Thyroid gland (tissue), 4 donors: ENCODE results near the gene FBXO17.

Experiments
- POLR2A ChIP-seq, 2 donors: fragments of 450-650 bp; IDR thresholded peaks; one replicate each; pipeline ENCODE4 v1.6.1; 2017; ENCODE audit warnings: antibody characterized with exemption in 2 of 2, mild to moderate bottlenecking in 2 of 2, moderate library complexity in 1 of 2
- TF ChIP-seq, protein P1 (sequence below), 6 experiments: fragments of 200-600 bp in 3 of 6; fragments of 450-650 bp in 3 of 6; sonication (generic) in 3 of 6; IDR thresholded peaks; one replicate each; pipeline ENCODE4 v1.5.1; 2016 to 2019; ENCODE audit warnings: antibody characterized with exemption in 6 of 6, mild to moderate bottlenecking in 2 of 6, inconsistent platforms in 1 of 6, moderate library complexity in 1 of 6

DNA sequence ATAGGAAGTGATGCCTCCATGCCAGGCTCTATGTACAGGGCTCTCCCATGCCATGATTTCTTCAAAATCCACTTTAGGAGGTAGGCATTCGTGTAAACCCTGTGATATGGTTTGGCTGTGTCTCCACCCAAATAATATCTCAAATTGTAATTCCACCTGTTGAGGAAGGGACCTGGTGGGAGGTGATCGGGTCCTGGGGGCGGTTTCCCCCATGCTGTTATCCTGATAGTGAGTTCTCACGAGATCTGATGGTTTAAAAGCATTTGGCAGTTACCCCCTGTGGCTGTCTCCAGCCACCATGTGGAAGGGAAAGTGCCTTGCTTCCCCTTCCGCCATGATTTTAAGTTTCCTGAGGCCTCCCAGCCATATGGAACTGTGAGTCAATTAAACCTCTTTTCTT lies 53.1 kb downstream of the FBXO17 start:
- TF ChIP-seq, protein P1, sequence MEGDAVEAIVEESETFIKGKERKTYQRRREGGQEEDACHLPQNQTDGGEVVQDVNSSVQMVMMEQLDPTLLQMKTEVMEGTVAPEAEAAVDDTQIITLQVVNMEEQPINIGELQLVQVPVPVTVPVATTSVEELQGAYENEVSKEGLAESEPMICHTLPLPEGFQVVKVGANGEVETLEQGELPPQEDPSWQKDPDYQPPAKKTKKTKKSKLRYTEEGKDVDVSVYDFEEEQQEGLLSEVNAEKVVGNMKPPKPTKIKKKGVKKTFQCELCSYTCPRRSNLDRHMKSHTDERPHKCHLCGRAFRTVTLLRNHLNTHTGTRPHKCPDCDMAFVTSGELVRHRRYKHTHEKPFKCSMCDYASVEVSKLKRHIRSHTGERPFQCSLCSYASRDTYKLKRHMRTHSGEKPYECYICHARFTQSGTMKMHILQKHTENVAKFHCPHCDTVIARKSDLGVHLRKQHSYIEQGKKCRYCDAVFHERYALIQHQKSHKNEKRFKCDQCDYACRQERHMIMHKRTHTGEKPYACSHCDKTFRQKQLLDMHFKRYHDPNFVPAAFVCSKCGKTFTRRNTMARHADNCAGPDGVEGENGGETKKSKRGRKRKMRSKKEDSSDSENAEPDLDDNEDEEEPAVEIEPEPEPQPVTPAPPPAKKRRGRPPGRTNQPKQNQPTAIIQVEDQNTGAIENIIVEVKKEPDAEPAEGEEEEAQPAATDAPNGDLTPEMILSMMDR (IDR thresholded peaks at IDR 0.05), result no peak
- no peak for TF ChIP-seq POLR2A (IDR thresholded peaks at IDR 0.05)
